Raji (cell line): Measurements from ENCODE around the gene PPP1R37.

Experiments used
- POLR2A ChIP-seq: IDR thresholded peaks from 2 replicates; pipeline ENCODE4 v1.6.1; 2011; ENCODE audit warnings: low read depth, low read length, control low read depth; ENCODE audit not compliant: insufficient read depth

The PPP1R37 gene

GRCh38 chr19:45135176-45135885 lies 42.4 kb downstream of the PPP1R37 start:
- TF ChIP-seq POLR2A: no peak

- TF ChIP-seq POLR2A: no peak
These were observed 43.7 kb downstream of the PPP1R37 start for GRCh38 chr19:45136507-45137178.

- TF ChIP-seq POLR2A: no peak
These were observed 44.3 kb downstream of the PPP1R37 start for GRCh38 chr19:45137179-45137761.

- TF ChIP-seq POLR2A: no peak
These were observed 45.3 kb downstream of the PPP1R37 start for GRCh38 chr19:45138303-45138751.

- no peak for TF ChIP-seq POLR2A
These were observed 46.5 kb downstream of the PPP1R37 start for GRCh38 chr19:45139286-45140143.

GRCh38 chr19:45140144-45140503 lies 47.1 kb downstream of the PPP1R37 start:
- no peak for TF ChIP-seq POLR2A

- TF ChIP-seq POLR2A: no peak
These were observed 47.6 kb downstream of the PPP1R37 start for GRCh38 chr19:45140533-45140932.

- no peak for TF ChIP-seq POLR2A
These were observed 48.4 kb downstream of the PPP1R37 start for GRCh38 chr19:45141203-45141900.

- TF ChIP-seq POLR2A: no peak
These were observed 49.2 kb downstream of the PPP1R37 start for GRCh38 chr19:45142016-45142725.

GRCh38 chr19:45142726-45143110 lies 49.7 kb downstream of the PPP1R37 start:
- no peak for TF ChIP-seq POLR2A

GRCh38 chr19:45144431-45145269 lies 51.7 kb downstream of the PPP1R37 start:
- no peak for TF ChIP-seq POLR2A

- TF ChIP-seq POLR2A: no peak
These were observed 52.6 kb downstream of the PPP1R37 start for GRCh38 chr19:45145270-45146189.
